Progenitor cell of endocrine pancreas (in vitro differentiated cells): Measurements from ENCODE around the gene OSBPL3. TPM values are rescaled to one million over a fixed set of nuclear protein-coding genes. Genes with fewer than 3 reads are reported as not detected.

Source experiments
- DNase-seq: peaks from one replicate; pipeline ENCODE4 v3.0.0; 2021; ENCODE audit warnings: low spot score; ENCODE audit not compliant: unreplicated experiment
- H3K27ac Mint-ChIP-seq: 2 replicates; pipeline ENCODE4 v1.8.0; 2021; ENCODE audit warnings: mild to moderate bottlenecking, moderate library complexity, mixed read lengths
- H3K27me3 Mint-ChIP-seq: 2 replicates; pipeline ENCODE4 v1.8.0; 2021; ENCODE audit warnings: mixed read lengths
- H3K36me3 Mint-ChIP-seq: 2 replicates; pipeline ENCODE4 v1.8.0; 2022; ENCODE audit warnings: mixed read lengths; ENCODE audit not compliant: insufficient read depth
- H3K4me1 Mint-ChIP-seq: 2 replicates; pipeline ENCODE4 v1.8.0; 2021; ENCODE audit warnings: low read depth, mixed read lengths
- H3K4me3 Mint-ChIP-seq: 2 replicates; pipeline ENCODE4 v1.8.0; 2021; ENCODE audit warnings: low read depth, mild to moderate bottlenecking, moderate library complexity, mixed read lengths
- H3K9me3 Mint-ChIP-seq: 2 replicates; pipeline ENCODE4 v1.8.0; 2021; ENCODE audit warnings: low read depth, mixed read lengths
- total RNA-seq: library from RNA; stranded (reverse); gene quantifications from 2 replicates; pipeline ENCODE4 v1.2.1, GENCODE V29; 2021
- TF ChIP-seq, protein P1 (sequence below): fragments of 200-600 bp; sonication (generic); IDR thresholded peaks from one replicate; pipeline ENCODE4 v1.5.0; 2021; ENCODE audit warnings: antibody characterized with exemption, mild to moderate bottlenecking; ENCODE audit not compliant: unreplicated experiment

The OSBPL3 gene
- total RNA-seq, 1 donor from 2014 or later: 11.6 TPM

DNA sequence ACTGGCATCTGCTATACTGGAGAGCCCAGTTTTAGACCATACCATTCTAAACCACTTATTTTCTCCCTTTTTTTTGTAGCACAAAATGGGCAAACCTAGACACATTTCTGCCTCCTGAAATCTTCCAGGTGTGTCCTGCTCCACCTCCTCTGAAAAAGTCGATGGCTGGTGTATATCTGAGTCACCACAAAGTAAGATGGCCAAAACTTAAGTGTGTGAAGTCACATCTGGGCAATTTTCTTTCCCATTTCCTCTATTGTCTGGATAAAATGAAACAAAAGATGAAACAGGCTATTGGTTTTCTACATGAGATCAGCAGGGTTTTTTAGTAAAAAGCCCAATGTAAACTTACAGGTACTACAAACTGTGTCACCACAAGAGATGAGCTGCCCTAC is 65.5 kb downstream of the OSBPL3 start:
- DNase-seq: no peak
- H3K9me3 Mint-ChIP-seq: no peaks in the 10 kb centered on the region
- TF ChIP-seq, protein P1, sequence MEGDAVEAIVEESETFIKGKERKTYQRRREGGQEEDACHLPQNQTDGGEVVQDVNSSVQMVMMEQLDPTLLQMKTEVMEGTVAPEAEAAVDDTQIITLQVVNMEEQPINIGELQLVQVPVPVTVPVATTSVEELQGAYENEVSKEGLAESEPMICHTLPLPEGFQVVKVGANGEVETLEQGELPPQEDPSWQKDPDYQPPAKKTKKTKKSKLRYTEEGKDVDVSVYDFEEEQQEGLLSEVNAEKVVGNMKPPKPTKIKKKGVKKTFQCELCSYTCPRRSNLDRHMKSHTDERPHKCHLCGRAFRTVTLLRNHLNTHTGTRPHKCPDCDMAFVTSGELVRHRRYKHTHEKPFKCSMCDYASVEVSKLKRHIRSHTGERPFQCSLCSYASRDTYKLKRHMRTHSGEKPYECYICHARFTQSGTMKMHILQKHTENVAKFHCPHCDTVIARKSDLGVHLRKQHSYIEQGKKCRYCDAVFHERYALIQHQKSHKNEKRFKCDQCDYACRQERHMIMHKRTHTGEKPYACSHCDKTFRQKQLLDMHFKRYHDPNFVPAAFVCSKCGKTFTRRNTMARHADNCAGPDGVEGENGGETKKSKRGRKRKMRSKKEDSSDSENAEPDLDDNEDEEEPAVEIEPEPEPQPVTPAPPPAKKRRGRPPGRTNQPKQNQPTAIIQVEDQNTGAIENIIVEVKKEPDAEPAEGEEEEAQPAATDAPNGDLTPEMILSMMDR: no peak
- no peak overlapping the region for H3K4me3 Mint-ChIP-seq
- peaks cover 11% of the 10 kb centered on the region for H3K4me1 Mint-ChIP-seq
- no peaks in the 10 kb centered on the region for H3K27me3 Mint-ChIP-seq
- no peaks in the 10 kb centered on the region for H3K36me3 Mint-ChIP-seq
- H3K27ac Mint-ChIP-seq: no peak overlapping the region

DNA sequence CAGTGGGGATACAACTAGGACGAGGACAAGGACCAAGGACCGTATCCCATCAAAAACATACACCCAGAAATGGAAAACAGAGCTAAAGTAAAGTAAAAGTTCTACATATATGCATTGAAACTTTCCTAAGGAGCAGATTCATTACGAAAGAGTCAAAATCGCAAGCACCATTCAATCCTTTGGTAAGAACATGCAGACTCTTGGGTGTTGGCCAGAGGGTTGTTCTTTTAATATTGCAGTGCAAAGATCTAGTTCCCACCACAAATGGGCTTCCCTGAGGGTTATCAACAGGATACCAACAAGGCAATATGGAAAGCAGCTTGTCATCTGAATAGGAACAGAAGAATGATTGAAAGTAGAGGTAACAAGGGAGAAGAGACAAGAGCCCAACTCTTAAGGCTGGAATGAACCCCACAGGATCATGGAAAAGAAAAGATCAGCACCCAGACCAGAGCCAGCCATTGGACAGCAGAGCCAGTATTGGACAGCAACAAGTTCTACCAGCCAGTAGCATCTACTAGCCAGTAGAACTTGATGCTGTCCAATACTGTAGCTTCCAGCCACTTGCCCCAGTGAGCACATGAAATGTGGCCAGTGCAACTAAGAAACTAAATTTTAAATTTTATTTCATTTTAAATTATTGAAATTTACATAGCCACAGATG is 66.0 kb downstream of the OSBPL3 start:
- Mint-ChIP-seq H3K36me3 (no peaks in the 10 kb centered on the region), H3K27ac (no peak overlapping the region), H3K4me3 (no peak overlapping the region), H3K4me1 (peaks cover 11% of the 10 kb centered on the region), H3K9me3 (no peaks in the 10 kb centered on the region), H3K27me3 (no peaks in the 10 kb centered on the region)
- TF ChIP-seq, protein P1: no peak
- DNase-seq: no peak

DNA sequence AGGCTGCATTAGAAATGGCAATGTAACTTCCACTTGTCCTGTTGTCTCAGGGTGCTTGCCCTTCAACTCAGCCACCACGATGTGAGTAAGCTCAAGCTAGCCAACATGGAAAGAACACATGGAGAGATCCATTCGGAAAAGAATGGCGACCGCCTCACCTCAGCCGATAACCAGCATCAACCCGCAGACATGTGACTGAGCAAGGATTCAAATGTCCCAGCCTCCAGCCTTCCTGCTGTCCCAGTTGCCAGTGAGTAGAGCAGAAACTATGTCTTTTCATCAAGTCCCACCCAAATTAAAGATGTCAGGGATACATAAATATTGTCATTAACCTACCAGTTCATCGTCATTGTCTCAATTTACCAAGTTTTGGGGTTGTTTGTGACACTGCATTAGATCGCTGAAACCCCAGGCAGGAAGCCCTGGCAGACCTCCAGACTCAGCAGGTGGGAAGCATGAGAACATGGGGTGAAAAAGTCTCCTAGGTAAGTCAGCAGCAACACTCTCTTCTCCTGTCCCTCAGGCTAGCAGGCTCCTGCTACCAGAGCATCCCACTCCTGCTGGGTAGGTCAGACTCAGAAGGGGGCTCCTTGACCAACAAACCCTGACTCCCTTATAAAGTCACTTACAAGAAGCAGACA is 67.0 kb downstream of the OSBPL3 start:
- no peak for DNase-seq
- H3K27me3 Mint-ChIP-seq: no peaks in the 10 kb centered on the region

GRCh38 chr7:24912424-24912823 is 67.6 kb downstream of the OSBPL3 start:
- H3K9me3 Mint-ChIP-seq: no peaks in the 10 kb centered on the region
- no peaks in the 10 kb centered on the region for H3K27me3 Mint-ChIP-seq
- no peak overlapping the region for H3K4me3 Mint-ChIP-seq
- peaks cover 2% of the 10 kb centered on the region for H3K4me1 Mint-ChIP-seq
- DNase-seq: no peak
- TF ChIP-seq, protein P1: no peak
- H3K36me3 Mint-ChIP-seq: no peaks in the 10 kb centered on the region
- no peak overlapping the region for H3K27ac Mint-ChIP-seq

More for the DNA sequence above, 67.0 kb downstream of the OSBPL3 start:
- H3K4me3 Mint-ChIP-seq: no peak overlapping the region
- H3K27ac Mint-ChIP-seq: no peak overlapping the region
- peaks cover 8% of the 10 kb centered on the region for H3K4me1 Mint-ChIP-seq
- no peaks in the 10 kb centered on the region for H3K36me3 Mint-ChIP-seq
- H3K9me3 Mint-ChIP-seq: no peaks in the 10 kb centered on the region
- TF ChIP-seq, protein P1: no peak

DNA sequence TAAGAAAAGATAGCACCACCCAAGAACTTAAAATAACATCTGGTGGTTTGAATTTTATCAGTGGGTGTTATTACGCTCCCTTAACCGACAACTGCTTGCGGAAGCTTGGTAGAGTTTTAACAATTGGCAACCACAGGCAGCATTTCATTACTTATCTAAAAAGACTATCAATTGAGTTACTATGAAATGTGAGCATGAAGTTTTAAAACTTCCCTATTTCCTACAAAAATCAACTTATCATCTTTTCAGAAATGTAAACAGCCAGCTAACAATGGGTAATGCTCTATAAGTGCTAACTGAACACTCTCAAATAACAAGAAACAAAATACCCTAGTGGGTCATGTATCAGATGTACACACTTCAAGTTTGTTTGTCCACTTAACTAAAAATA is 68.8 kb downstream of the OSBPL3 start:
- H3K27ac Mint-ChIP-seq: no peak overlapping the region
- H3K36me3 Mint-ChIP-seq: no peaks in the 10 kb centered on the region

More for the DNA sequence above, 68.8 kb downstream of the OSBPL3 start:
- Mint-ChIP-seq H3K27me3 (no peaks in the 10 kb centered on the region), H3K9me3 (no peaks in the 10 kb centered on the region), H3K4me3 (no peak overlapping the region), H3K4me1 (peaks cover 2% of the 10 kb centered on the region)
- TF ChIP-seq, protein P1: no peak
- DNase-seq: no peak
